DOHH2 (cell line): ENCODE results near the gene CABLES1.

Experiments used
- EZH2phosphoT487 ChIP-seq: fragments of 200-600 bp; sonication (generic); IDR thresholded peaks from 2 replicates; pipeline ENCODE4 v1.6.1; 2017; ENCODE audit warnings: borderline replicate concordance, mild to moderate bottlenecking, antibody characterized with exemption, low read length, moderate library complexity, mixed read lengths
- TF ChIP-seq, protein P1 (sequence below): fragments of 200-600 bp; sonication (generic); IDR thresholded peaks from one replicate; pipeline ENCODE4 v1.5.1; 2014; ENCODE audit warnings: antibody characterized with exemption, mild to moderate bottlenecking, low read depth, low read length; ENCODE audit not compliant: poor library complexity, severe bottlenecking

DNA sequence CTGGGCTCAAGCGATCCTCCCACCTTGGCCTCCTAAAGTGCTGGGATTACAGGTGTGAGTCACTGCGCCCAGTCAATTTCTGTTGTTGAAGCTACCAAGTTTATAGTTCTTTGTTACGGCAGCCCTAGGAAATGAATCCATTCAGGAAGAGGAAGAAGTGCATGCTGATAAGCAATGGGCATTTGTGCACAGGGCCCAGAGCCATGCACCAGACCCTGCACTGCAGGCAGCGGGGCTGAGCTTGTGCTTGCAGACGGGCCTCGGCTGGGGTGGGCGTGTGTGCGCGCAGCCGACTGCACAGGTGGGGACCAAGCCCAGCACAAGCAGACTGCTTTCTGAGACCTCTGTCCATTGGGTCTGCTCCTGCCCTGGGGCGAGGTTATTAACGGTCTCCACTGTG is 144.6 kb downstream of the CABLES1 start:
- TF ChIP-seq, protein P1, sequence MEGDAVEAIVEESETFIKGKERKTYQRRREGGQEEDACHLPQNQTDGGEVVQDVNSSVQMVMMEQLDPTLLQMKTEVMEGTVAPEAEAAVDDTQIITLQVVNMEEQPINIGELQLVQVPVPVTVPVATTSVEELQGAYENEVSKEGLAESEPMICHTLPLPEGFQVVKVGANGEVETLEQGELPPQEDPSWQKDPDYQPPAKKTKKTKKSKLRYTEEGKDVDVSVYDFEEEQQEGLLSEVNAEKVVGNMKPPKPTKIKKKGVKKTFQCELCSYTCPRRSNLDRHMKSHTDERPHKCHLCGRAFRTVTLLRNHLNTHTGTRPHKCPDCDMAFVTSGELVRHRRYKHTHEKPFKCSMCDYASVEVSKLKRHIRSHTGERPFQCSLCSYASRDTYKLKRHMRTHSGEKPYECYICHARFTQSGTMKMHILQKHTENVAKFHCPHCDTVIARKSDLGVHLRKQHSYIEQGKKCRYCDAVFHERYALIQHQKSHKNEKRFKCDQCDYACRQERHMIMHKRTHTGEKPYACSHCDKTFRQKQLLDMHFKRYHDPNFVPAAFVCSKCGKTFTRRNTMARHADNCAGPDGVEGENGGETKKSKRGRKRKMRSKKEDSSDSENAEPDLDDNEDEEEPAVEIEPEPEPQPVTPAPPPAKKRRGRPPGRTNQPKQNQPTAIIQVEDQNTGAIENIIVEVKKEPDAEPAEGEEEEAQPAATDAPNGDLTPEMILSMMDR = no peak
- no peak for TF ChIP-seq EZH2phosphoT487
